Activated CD8-positive, alpha-beta T cell treated with anti-CD3 and anti-CD28 coated beads for 36 hours (primary cell): ENCODE data around the gene CDR2. TPM values are rescaled to one million over a fixed set of nuclear protein-coding genes. Genes with fewer than 3 reads are reported as not detected.
A peak's percentile ranks its signal among the peaks of the same experiment; 100 is the strongest.

Experiments
- ATAC-seq: fragments of 200-7000 bp; cut with Tn5 transposase; one replicate; pipeline ENCODE4 v1.10.0; 2021; ENCODE audit warnings: mild to moderate bottlenecking, moderate library complexity
- CTCF ChIA-PET: fragments of 350-600 bp; sonication (Branson Sonifier 250); formaldehyde crosslinking; loops from one replicate; lab custom pipeline; 2021; ENCODE audit warnings: antibody characterized with exemption; lab: Charles Lee
- POLR2A ChIA-PET: fragments of 350-600 bp; sonication (Branson Sonifier 250); formaldehyde crosslinking; loops from one replicate; lab custom pipeline; 2021; ENCODE audit warnings: antibody characterized with exemption; lab: Charles Lee
- DNase-seq: peaks from one replicate; pipeline ENCODE4 v3.0.0-alpha.2; 2020
- H3K27ac Mint-ChIP-seq: one replicate; pipeline ENCODE4 v1.8.0; 2021; ENCODE audit warnings: mild to moderate bottlenecking, mixed read lengths
- H3K27me3 Mint-ChIP-seq: one replicate; pipeline ENCODE4 v1.8.0; 2021; ENCODE audit warnings: mixed read lengths
- H3K36me3 Mint-ChIP-seq: one replicate; pipeline ENCODE4 v1.8.0; 2021; ENCODE audit warnings: low read depth, mixed read lengths
- H3K4me1 Mint-ChIP-seq: one replicate; pipeline ENCODE4 v1.8.0; 2021; ENCODE audit warnings: low read depth, mixed read lengths
- H3K4me3 Mint-ChIP-seq: one replicate; pipeline ENCODE4 v1.8.0; 2021; ENCODE audit warnings: mild to moderate bottlenecking, moderate library complexity, mixed read lengths
- H3K9me3 Mint-ChIP-seq: one replicate; pipeline ENCODE4 v1.8.0; 2021; ENCODE audit warnings: mixed read lengths
- CTCF ChIP-seq: fragments of 200-600 bp; IDR thresholded peaks from one replicate; pipeline ENCODE4 v1.8.0; 2022; ENCODE audit warnings: antibody characterized with exemption, mild to moderate bottlenecking
- intact Hi-C: fragments of 100-400 bp; cut with micrococcal nuclease; formaldehyde crosslinking; loops from one replicate; pipeline ENCODE4 v1.10.0; 2022
- total RNA-seq, 2 experiments: library from RNA; stranded (reverse); gene quantifications; one replicate each; pipeline ENCODE4 v1.2.3, GENCODE V29; 2021

Gene CDR2
- total RNA-seq, 2 experiments from 2014 or later, result 34.7 to 37.6 TPM

- no peaks in the 10 kb centered on the region for H3K27me3 Mint-ChIP-seq
- TF ChIP-seq CTCF, result peak; percentile 13
- ATAC-seq (no peak), DNase-seq (no peak)
- no peak overlapping the region for H3K27ac Mint-ChIP-seq
- no peaks in the 10 kb centered on the region for H3K4me1 Mint-ChIP-seq
- no peak overlapping the region for H3K4me3 Mint-ChIP-seq
- intact Hi-C loops, result no loop called here
- no peaks in the 10 kb centered on the region for H3K9me3 Mint-ChIP-seq
- H3K36me3 Mint-ChIP-seq, result no peaks in the 10 kb centered on the region
- CTCF ChIA-PET, result no interaction called here
- POLR2A ChIA-PET, result interaction anchor here (0.5 kb wide), 1 partner anchor 170 kb away, joined by 4 read pairs; no protein-coding TSS in a partner anchor
Observed at GRCh38 chr16:22395960-22396359, 21.5 kb upstream of the CDR2 start.

- no peak for TF ChIP-seq CTCF
- ATAC-seq (no peak), DNase-seq (no peak)
- intact Hi-C loops, result no loop called here
- Mint-ChIP-seq H3K4me3 (no peak overlapping the region), H3K36me3 (no peaks in the 10 kb centered on the region), H3K9me3 (no peaks in the 10 kb centered on the region), H3K27ac (no peak overlapping the region), H3K27me3 (no peaks in the 10 kb centered on the region), H3K4me1 (no peaks in the 10 kb centered on the region)
- ChIA-PET CTCF (no interaction called here), POLR2A (no interaction called here)
Observed at GRCh38 chr16:22394121-22394520, 19.7 kb upstream of the CDR2 start.

DNA sequence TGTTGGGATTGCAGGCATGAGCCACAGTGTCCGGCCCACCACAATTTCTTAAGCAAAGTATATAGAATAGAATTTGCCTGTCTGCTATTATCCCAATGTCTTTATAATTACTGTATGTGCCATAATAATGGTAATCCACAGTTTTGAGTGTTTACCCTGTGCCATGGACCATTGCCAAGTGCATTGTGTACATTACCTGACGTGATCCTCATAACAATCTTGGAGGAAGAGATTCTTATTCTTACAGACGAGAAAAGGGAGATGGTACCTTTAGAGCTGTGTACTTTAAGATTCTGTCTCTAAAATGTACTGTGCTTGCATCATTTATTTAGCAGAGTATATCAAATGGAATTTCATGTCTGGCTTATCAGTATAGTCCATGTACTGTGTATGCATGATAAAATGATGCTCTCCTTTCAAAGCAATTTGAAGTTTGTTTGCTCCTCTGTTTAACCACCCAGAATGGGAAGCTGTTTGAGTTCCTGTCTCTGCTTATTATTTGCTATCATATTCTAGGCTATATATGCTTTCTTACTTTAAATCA is 13.8 kb upstream of the CDR2 start:
- H3K4me1 Mint-ChIP-seq, result no peaks in the 10 kb centered on the region
- no peak overlapping the region for H3K27ac Mint-ChIP-seq
- ChIA-PET POLR2A (no interaction called here), CTCF (interaction anchor here (1.3 kb wide), 1 partner anchor 14 kb away, joined by 3 read pairs; no protein-coding TSS in a partner anchor)
- ATAC-seq (no peak), DNase-seq (no peak)
- intact Hi-C loops, result no loop called here
- H3K9me3 Mint-ChIP-seq, result no peaks in the 10 kb centered on the region
- no peak for TF ChIP-seq CTCF
- no peak overlapping the region for H3K4me3 Mint-ChIP-seq
- H3K36me3 Mint-ChIP-seq, result no peaks in the 10 kb centered on the region
- H3K27me3 Mint-ChIP-seq, result no peaks in the 10 kb centered on the region

- no peaks in the 10 kb centered on the region for H3K36me3 Mint-ChIP-seq
- CTCF ChIA-PET, result interaction anchor here (1.0 to 1.7 kb wide), 4 partner anchors 9 to 87 kb away, joined by 3 to 4 read pairs (median 3); no protein-coding TSS in a partner anchor
Observed at GRCh38 chr16:22386976-22387375, 12.6 kb upstream of the CDR2 start.

More at GRCh38 chr16:22386976-22387375, 12.6 kb upstream of the CDR2 start:
- DNase-seq (no peak), ATAC-seq (no peak)
- no peaks in the 10 kb centered on the region for H3K9me3 Mint-ChIP-seq
- intact Hi-C loops, result no loop called here
- H3K4me3 Mint-ChIP-seq, result no peak overlapping the region
- POLR2A ChIA-PET, result no interaction called here
- H3K27me3 Mint-ChIP-seq, result no peaks in the 10 kb centered on the region
- TF ChIP-seq CTCF, result no peak
- no peak overlapping the region for H3K27ac Mint-ChIP-seq
- peaks cover 5% of the 10 kb centered on the region for H3K4me1 Mint-ChIP-seq
